NCI-H526 (cell line): ENCODE data around the gene ARHGAP15.

Experiments used
- DNase-seq, 2 experiments: peaks; one replicate each; lab custom pipeline; 2025; lab: John Stamatoyannopoulos, UW

ARHGAP15 gene

DNA sequence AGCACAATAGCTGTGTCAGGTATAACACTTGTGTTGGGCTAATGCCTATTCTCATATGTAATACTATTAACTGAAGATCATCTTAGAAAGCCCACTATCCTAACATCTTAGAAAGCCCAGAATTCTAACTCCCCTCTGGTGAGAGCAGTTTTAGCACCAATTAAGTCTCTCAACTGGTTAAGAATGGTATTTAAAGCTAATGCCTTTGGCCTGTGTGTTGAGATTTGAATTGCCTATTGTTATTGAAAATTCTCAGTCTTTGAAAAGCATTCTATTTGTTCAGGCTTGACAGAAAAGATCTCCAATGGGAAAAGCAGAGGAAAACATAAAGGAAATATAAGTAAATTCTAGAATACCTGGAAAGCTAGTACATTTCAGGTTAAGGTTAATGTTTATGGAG, 352.5 kb downstream of the ARHGAP15 start:
- DNase-seq: no peak

DNA sequence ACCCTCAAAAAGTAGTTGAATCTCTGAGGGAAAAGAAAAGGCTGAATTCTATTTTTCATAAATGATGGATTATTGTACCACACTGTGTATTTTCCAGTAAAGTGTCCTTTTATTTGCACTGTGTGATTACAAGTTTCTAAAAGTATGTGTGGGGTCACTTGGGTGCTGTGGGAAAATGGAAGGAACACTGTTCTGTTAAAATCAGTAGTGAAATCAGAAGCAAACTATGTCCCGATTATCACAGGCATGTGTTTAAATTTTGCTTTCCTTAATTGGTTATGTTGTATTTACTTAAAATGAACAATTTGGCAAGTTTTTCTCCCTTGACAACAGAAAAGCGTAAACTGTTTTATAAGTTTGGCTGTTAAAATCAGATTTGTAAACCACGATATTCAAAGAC, 353.1 kb downstream of the ARHGAP15 start:
- no peak for DNase-seq

DNA sequence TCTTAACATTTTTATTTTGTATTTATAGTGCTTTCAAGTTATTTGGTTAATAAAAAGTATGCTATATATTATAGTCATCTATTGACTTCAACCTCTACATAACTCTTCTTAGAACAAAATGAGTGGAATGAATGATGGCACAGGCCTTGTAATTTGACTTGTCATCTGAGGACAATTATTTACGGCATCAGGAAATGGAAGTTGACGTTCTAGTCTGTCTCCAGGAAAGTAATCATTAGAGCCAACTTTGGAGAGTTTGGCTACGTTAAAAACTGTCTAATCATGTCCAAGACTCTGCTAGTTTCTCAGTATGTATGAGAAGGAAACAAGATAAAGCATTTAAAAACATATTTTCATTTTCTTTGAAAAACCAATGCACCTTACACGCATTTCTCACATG, 353.6 kb downstream of the ARHGAP15 start:
- DNase-seq: no peak

DNA sequence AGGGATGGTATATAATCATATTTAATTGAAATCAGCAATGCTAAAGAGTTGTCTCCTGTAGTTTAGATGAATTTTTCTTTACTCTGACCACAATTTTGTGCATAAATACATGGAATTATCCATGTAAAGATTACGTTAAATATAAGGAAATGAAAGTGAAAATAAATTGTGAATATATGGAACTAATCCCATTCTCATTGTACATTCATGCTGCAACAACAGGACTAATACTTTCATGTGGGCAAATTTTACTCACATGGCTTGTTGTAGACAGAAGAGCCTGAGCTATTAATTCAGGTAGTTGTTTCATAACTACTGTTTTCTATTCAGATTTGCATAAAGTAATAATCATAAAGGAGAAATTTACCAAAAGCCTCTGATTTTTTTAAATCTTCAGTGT, 357.8 kb downstream of the ARHGAP15 start:
- no peak for DNase-seq

DNA sequence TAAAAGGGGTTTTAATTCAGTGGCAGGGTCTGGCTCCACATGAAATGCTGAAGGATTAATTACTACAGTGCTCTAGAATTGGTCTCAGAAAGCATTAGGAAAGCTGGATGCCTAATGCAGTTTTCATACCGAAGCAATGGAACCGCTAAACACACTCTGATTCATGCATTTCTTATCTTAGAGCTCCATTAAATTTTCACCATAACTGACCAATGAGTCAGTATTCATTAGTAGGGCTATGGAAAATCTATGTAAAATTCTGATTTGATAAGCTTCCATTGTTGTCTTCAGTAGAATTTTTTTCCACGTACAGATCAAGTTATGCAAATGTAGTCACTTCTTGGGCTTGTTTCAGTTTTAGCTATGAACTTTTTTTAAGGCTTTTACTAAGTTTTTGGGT, 359.9 kb downstream of the ARHGAP15 start:
- DNase-seq: no peak

DNA sequence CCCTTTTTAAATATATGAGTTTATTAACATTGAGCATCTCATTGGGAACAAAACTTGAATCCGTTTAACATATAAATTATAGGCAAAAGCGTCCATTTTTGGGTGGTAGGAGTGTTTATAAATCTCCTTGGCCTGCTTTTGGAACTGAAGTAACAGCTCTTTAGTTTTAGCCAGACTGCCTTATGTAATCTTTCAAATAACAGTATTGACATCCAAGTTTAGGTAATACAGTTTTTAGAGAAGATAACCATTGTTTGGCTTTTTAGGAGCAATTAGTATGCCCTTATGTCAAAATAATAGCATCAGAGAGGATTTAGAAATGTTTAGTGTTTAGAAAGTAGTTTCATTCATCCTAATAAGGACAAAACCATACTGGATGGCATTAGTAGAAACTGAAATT, 361.9 kb downstream of the ARHGAP15 start:
- DNase-seq: no peak

DNA sequence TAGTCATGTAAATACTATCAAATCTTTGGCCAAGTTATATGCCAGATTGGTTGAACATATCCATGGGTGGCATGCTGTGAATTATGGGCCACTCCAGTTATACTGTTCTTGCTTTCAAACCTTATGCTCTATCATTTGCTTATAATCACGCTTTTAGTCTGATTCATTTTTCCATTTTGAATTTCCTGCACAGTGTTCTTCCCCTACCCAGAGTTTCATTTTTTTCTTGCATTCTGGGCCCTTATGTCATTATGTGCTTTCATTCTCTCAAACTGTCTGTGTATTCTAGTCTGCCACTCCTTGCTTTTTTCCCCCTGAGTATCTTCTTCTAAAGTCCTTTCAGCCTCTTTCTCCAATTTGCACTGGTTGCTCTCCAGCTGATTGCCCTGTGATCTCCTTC, 364.1 kb downstream of the ARHGAP15 start:
- DNase-seq: no peak

DNA sequence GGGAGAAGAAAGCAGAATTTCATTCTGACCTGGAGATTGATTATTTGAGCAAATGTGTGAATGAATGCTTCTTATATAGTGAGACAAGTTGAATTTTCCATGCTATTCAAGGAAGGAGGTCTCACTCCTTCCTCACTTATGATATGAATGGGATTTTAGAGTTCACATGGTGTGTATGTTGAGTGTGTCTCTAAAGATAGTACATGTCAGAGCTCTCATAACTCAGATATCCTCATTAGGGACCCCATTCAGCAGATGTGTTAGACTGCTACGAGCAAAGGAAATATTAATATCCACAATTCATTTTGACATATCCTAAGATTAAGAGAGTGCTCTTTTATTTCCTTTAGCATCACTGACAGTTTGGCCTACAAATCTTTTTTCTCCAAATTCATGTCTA, 368.5 kb downstream of the ARHGAP15 start:
- no peak for DNase-seq

DNA sequence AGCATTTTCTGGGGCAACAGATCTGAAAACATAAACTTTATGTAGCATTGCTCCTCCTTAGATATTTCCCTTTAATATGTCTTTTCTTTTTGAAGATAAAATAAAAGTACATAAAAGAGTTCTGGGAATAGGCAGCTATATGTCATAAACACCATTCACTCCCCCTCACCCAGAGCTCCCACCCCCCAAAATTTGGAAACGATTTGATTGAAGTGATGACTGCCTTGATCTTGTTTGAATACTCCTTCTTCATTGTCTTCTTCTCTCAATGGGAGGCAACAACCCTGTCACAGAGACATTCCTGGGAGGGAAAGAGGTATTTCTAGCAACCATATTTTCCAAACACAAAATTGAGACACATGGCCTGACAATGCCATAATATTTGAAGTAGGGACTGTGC, 369.3 kb downstream of the ARHGAP15 start:
- no peak for DNase-seq

DNA sequence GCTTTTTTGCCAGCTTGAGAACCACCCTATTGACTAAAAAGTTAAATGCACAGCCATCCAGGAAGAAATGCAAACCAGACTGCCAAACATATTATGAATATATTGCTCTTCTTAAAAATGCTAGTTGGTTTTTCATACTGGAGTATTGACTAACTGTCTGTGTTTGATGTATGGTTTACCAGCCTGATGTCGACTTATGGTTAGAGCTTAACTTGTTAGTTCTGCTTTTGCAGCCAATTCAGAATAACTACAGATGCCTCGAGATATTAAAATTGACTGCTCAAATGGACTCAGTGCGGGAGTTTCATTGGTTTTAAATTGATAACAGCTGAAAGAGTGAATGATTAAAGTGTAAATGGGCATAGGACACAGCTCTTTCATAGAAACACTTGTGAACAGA, 369.8 kb downstream of the ARHGAP15 start:
- DNase-seq: no peak

DNA sequence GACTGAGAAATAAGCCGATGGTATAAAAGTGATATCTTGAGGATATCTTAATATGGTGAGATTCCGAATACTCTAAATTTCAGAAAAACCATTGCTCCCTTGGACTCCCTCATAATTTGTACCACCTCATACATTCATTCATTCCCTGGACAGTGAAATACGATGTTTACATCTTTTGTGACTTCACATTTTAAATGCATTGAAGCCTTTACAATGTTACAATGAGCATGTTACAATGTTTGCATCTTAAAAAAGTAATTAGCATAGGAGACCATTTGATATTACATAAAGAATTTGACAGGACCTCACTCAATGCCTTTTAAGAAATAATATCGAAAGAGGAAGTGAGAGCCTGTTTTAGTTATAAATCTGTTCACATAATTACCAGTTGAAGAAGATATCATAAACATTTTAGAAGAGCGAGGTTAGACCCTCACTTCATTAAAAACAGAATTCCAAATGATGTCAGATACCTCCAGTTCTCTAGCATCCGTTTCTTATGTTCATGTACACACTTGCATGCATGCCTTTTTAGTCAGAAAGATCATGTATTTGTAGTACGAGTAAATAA, 372.0 kb downstream of the ARHGAP15 start:
- no peak for DNase-seq

DNA sequence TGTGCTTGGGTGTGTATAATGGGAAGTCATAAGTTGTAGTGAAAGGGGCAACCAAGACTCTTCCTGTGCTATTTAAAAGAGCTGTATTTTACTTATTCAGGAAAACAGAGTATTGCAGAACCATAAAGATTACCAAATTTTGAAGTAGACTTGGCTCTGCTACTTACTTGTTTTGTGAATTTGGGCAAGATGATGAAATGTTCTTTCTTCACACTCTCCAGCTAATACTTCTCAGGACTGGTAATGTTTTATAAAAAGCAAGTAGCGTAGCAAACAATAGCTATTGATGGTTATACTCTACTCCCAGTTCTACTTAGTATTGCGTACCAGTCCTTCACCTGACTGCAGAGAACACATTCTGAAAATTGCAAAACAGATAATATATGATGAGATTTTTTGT, 374.1 kb downstream of the ARHGAP15 start:
- DNase-seq: no peak

DNA sequence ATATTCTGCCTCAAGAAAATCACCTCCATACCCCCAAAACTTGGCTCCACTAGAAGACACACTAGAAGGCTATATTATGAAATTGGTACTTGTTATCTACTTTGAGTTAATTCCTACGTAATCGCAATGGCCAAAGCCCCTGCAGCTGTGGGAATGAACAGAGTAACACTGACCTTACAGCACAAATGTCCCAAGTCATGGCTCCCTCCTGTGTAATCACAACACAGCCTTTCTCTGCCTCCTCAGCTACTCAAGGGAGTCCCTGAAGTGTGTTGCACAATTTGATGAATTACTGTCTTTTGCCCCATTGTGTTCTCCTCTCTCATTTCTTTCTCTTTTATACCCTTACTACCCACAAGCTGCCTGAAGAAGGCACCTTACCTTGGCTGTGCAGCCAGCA, 375.2 kb downstream of the ARHGAP15 start:
- no peak for DNase-seq

DNA sequence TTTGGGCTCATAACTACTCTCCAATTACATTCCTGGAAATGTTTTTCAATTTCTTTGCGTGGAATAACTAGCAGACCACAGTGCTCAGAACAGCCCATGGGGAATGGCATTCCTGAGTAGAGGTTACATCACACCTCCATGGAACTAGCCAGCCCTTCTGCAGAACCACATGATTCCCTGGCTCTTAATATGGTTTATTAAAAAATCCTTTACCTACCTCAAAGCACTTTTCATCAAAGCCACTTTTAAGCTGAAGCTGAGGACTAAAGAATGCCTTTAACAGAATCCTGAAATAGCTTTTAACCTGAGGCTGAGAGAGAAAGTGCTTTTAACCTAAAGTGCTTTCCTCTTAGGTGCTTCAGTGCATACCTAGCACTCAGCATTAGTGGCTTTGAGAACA, 376.3 kb downstream of the ARHGAP15 start:
- DNase-seq: no peak

DNA sequence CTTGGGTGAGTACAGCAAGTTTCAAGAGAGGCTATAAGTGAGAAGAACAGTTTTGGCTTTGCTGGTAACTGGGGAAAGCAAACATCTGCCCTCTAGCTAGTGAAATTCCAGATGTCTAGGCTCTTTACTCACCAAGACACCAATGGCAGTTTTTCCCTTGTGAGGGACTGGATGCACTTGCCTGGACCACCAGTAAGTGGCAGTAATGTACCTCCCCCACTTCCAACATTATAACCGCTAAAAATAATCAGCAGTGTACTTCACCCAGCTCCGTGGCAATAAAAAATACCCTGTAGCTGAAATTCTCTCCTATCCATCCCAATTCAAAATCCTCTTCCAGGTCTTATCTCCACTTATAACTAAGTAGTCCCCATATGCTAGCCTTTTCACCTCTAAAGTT, 383.9 kb downstream of the ARHGAP15 start:
- DNase-seq: peak in 1 of 2 experiments; percentile 62

DNA sequence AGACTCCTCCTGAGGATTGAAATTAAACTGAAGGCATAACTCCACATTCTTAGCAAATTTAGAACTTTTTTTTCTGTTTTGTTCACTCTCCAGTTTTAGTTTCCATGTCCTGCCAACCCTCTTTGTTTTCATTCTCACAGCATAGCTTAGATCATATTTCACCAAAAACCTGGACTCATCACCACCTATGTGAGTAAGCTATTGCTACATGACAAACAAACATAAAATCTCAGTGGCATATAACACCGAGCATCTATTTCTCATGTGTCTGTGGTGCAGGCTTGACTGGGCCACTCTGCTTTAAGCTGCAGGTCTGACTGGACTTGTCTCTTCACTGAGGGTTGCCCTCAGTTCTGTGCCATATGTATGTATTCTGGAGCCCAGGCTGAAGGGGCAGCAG, 385.2 kb downstream of the ARHGAP15 start:
- no peak for DNase-seq

DNA sequence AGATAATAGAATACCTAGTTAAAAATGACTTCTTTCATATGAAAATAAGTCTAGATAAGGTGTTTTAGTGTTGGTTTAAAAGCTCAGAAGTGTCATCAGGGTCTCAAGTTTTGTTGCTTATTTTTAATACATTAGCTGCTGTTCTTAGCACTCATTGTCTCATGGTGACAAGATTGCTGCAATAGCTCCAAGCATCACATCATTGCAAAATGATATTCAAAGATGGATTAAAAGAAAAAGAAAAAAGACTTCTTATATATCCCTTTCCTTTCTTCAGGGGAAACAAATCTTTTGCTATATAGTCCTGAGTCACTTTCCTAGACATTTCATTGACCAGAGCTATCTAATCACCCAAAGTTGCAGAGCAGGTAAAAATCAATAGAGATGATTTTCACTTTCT, 386.1 kb downstream of the ARHGAP15 start:
- DNase-seq: no peak

DNA sequence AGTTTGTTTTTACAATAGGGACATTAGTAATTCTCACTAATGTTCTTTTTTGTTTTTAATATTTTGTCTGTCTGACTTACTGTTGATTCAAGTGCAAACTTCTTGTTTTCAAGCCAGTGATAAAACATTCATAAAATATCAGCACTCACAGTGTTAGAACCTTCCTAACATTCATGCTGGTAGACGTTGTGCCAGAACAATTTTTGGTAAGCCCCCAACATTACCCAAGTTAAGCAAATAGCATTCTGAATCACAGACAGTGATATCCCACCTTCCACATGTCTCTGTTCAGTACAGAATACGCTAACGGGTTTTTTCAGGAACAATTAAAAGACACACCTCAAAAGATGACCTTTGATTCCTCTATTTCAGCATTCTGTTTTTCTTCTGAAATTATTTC, 390.3 kb downstream of the ARHGAP15 start:
- DNase-seq: no peak

DNA sequence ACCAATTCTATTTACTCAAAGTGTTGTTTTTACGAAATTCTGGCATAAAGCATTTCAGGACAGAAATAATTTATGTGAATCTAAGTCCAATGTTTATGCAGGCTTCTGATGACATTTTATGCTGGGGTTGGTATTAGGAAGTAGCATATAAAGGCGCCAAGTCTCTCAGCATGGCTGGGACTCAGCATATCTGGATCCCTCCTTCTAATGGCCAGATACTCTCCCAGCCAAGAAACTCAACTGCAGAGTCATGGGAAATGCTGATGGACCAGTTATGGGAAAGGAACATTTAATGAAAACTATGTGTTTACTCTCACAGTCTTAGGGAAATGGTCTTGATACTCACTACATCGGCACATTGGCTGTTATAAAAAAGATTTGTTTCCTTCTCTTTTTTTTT, 392.2 kb downstream of the ARHGAP15 start:
- DNase-seq: no peak

DNA sequence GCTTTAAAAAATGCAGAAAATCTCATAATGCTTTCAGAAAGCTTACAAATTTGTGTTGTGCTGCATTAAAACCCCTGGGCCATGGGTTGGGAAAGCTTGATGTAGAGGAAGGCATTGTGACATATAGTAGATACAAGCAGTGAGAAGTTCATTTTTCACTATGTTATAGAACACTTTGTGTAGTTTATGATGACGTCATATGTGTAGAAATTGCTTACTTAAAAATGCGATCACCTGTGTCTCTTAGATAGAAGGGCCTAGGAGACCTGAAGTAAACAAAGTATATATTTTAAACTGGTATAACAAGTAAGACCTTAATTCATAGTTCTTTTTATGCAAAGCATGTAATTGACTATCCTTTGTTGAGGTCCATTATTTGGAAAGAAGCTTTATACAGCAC, 393.5 kb downstream of the ARHGAP15 start:
- DNase-seq: no peak

DNA sequence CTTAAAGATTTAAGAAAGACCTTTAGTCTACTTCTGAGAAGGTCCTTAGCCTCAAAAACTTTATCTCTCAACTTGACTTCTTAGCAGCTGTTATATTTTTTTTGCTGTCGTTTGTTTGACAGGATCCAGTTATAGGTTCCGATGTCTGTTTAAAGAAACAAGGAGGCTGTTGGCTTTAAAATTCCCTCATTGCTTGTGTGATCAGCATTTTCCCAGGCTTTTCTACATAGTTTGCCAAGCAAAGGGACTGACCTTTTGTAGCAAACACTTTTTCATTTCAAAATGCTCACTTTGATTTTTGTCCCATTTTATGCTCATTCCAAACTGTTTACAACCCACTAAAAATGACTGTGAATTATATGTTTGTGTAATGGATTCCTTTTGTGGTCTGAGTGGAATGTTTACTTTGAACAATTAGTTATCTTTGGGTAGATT, 394.9 kb downstream of the ARHGAP15 start:
- no peak for DNase-seq

DNA sequence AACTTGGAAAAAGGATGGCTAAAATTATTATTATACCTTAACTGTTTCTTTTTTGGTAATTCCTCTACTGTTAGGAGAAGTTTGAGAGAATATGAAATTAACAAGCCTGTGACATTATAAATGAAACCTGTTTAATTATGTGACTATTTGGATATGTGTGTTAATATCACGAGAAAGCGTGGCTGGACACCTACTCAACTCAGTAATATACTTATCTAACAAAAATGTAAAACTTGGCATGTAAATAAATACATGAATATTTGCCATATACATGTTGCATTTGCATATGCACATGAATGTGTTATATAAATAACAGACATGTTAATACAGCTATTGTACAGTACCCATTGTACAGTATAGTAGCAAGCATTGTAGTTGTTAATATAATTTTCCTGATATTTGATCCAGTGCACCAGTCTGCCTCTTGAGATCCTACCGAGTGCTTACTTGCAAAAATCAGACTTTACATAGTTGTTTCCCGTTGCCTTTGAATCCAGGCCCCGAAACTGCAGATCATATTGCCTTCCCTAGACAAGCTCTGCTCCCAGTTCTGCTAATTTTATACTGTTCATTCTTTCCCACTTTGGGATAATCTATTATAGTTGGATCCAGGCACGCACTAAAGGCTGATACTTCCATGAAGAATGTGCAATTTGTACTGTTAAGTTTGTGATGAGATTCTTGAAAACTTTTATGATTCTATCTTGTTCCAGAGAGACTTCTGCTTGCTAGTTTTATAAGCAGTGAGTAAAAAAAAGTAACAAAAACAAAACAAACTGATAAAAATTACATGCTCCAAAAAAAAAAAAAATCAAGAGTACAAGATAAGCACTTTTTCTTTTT, 395.6 kb downstream of the ARHGAP15 start:
- DNase-seq: peak; percentile 37 to 42

DNA sequence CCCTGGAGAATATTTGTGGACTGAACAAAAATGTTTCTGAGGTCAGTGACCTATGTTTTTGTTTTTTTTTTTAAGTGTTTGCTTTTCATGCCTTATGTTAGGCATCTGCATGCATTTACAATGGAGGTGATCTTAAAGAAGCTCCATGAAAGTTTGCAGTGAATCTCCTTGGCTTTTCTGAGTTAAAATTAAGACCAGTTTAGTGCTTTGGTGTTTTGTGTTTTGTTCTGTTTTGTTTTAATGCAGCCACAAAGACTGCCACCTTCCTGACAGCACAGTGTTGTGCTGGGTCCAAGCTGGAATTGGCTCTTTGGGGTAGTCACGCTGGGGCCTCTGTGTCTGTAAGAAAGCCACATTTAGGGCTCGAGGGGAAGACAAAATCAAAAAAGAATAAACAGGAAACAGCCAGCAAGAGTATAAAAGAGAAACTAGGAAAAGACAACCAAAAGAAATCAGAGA, 396.2 kb downstream of the ARHGAP15 start:
- DNase-seq: no peak

DNA sequence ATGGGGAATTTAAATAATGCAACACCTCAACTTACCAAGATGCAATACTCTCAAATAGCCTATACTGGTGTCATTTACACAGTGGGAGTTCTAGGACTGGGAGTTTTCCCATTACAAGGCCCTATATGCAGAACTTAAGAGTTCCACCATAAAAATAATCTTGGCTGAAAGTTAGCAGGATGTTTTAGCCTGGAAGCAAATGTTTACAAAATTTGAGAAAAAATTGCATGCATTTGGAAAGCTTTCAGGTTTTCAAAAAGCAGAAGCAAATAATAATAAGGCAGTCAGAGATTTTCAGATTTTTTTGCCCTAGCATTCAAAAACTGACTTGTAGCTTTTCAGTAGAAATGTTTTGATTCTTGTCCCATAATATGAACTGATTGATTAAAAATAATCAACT, 397.3 kb downstream of the ARHGAP15 start:
- no peak for DNase-seq
